ENCODE data around the gene GPS2. TPM values are rescaled to one million over a fixed set of nuclear protein-coding genes. Genes with fewer than 3 reads are reported as not detected.
"Not testable (repeated sequence)": the region's sequence is repeated elsewhere in the genome, so short reads cannot be mapped to it uniquely, and the experiment has no call there.

Gene GPS2
- total RNA-seq, 1 donor from 2014 or later = 51.1 TPM

GRCh38 chr17:7340179-7340578 is 25.0 kb upstream of the GPS2 start:
- no peaks in the 10 kb centered on the region for H3K36me3 ChIP-seq
- no peak for DNase-seq (ENCODE audit: extremely low spot score in 2 of 2)
- no peak overlapping the region for H3K4me3 ChIP-seq
- H3K27ac ChIP-seq = no peak overlapping the region
- no peaks in the 10 kb centered on the region for H3K9me3 ChIP-seq
- H3K4me1 ChIP-seq = no peaks in the 10 kb centered on the region
- H3K27me3 ChIP-seq = no peaks in the 10 kb centered on the region
- intact Hi-C loops (cut with DNase I) = no loop called here
- no peak for TF ChIP-seq POLR2A (IDR thresholded peaks at IDR 0.05)

GRCh38 chr17:7337600-7337999 is 22.4 kb upstream of the GPS2 start:
- H3K27me3 ChIP-seq; DNase-seq (ENCODE audit: extremely low spot score in 2 of 2); H3K4me3 ChIP-seq; H3K9me3 ChIP-seq; H3K27ac ChIP-seq; intact Hi-C loops (cut with DNase I); H3K36me3 ChIP-seq; H3K4me1 ChIP-seq: not testable (repeated sequence)

DNA sequence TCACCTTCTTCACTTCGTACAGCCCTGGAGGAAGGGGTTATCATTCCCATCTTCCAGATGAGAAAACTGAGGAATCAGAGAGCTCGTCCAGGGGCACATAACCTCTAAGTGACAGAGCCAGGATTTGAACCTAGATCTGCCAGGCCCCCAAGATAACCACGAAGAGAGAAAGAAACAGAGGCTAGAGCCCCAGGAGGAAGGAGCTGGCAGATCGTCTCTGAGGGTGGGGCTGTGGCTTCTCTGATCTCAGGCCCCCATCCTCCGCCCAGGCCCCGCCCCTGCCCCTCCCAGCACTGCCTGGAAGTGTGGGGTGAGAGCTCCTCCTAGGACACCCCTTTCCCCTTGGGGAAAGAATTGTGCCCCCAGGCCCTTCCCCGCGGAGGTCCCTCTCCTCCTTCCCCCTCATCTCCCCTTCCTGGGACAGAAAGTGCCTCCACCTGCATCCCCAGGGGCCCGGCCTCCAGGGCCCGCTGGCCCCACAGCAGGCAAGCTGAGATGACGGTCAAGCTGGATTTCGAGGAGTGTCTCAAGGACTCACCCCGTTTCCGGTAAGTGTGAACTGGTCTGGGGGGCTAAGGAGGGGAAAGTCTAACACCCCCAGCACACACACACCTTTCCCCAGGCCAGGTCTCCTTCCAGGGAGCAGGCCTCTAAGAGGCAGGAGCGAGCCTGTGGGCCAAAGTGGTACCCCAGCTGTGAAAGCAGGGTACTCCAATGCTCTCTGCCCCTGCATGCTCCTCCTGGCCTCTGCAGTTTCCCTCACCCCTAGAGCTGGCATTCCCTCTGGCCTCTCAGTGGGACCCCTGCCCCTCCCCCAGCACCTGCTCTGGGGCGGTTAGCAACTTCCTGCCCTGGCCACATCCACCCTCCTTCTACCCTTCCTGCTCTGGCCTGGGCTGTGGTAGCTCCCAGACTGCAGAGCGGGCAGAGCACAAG is 21.3 kb upstream of the GPS2 start, which contains the start of gene ACAP1:
Gene ACAP1, plus strand, starts transcription at position 290 of the 936 bp plus-strand sequence. Its CDS starts 206 bp downstream, at position 496.
- TF ChIP-seq POLR2AphosphoS5 (IDR thresholded peaks at IDR 0.05; ENCODE audit: insufficient read depth in 1 of 2, low read depth in 1 of 2) (no peak), POLR2A (IDR thresholded peaks at IDR 0.05) (no peak)
- no peak for DNase-seq (ENCODE audit: extremely low spot score in 2 of 2)
- intact Hi-C loops (cut with DNase I) = no loop called here
- Histone ChIP-seq H3K27me3 (no peaks in the 10 kb centered on the region), H3K4me3 (peak within 1 kb of the TSS in 1 of 2 donors; percentile 29), H3K9me3 (no peaks in the 10 kb centered on the region), H3K36me3 (no peaks in the 10 kb centered on the region), H3K27ac (no peak within 1 kb of the TSS), H3K4me1 (no peaks in the 10 kb centered on the region)

- H3K27ac ChIP-seq; H3K4me1 ChIP-seq; H3K36me3 ChIP-seq; DNase-seq (ENCODE audit: extremely low spot score in 2 of 2); H3K4me3 ChIP-seq; H3K9me3 ChIP-seq; H3K27me3 ChIP-seq; intact Hi-C loops (cut with DNase I): not testable (repeated sequence)
These were observed 20.6 kb upstream of the GPS2 start for GRCh38 chr17:7335765-7336164.

DNA sequence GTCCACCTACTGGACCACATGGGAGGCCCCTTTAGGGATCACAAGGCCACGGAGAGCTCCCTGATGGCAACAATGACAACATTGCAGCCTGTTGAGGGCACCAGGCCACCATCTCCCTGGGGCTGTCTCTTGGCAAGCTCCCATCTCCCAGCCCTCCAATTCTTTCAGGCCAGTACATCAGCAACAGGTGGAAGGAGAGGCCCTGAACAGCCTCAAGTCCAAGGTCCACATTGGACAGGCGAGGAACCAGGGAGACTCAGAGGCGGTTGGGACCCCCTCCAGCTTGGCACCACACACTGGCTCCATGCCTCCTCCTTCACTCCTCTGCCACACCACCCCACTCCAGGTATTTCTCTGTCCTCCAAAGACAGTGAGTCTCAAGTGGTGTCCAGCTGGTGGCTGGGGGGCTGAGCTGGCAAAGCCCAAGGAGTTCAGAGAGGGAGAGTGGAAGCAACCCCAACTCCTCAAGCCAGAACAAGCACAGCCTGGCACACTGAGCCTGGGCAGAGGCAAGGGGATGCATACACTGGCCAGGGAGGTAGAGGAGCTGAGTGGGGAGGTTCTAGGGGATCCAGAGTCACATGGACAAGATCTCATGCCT is 19.9 kb upstream of the GPS2 start:
- Histone ChIP-seq H3K9me3 (no peaks in the 10 kb centered on the region), H3K4me3 (no peak overlapping the region), H3K27me3 (no peaks in the 10 kb centered on the region), H3K27ac (no peak overlapping the region), H3K36me3 (no peaks in the 10 kb centered on the region), H3K4me1 (peaks cover 8% of the 10 kb centered on the region)
- TF ChIP-seq POLR2AphosphoS5 (IDR thresholded peaks at IDR 0.05; ENCODE audit: insufficient read depth in 1 of 2, low read depth in 1 of 2) (no peak), POLR2A (IDR thresholded peaks at IDR 0.05) (no peak)
- TF ChIP-seq, protein P1, sequence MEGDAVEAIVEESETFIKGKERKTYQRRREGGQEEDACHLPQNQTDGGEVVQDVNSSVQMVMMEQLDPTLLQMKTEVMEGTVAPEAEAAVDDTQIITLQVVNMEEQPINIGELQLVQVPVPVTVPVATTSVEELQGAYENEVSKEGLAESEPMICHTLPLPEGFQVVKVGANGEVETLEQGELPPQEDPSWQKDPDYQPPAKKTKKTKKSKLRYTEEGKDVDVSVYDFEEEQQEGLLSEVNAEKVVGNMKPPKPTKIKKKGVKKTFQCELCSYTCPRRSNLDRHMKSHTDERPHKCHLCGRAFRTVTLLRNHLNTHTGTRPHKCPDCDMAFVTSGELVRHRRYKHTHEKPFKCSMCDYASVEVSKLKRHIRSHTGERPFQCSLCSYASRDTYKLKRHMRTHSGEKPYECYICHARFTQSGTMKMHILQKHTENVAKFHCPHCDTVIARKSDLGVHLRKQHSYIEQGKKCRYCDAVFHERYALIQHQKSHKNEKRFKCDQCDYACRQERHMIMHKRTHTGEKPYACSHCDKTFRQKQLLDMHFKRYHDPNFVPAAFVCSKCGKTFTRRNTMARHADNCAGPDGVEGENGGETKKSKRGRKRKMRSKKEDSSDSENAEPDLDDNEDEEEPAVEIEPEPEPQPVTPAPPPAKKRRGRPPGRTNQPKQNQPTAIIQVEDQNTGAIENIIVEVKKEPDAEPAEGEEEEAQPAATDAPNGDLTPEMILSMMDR (IDR thresholded peaks at IDR 0.05) = no peak
- no peak for DNase-seq (ENCODE audit: extremely low spot score in 2 of 2)
- intact Hi-C loops (cut with DNase I) = no loop called here

DNA sequence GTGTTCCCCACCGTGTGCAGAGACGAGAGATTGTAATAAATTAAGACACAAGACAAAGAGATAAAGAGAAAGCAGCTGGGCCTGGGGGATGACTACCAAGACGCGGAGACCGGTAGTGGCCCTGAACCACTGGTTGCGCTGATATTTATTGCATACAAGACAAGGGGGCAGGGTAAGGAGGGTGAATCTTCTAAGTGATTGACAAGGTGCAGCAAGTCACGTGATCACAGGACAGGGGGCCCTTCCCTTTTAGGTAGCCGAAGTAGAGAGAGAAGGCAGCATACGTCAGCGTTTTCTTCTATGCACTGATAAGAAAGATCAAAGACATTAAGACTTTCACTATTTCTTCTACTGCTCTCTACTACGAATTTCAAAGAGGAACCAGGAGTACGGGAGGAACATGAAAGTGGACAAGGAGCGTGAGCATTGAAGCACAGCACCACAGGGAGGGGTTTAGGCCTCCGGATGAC is 17.5 kb upstream of the GPS2 start:
- not testable (repeated sequence) for H3K27ac ChIP-seq; DNase-seq (ENCODE audit: extremely low spot score in 2 of 2)

DNA sequence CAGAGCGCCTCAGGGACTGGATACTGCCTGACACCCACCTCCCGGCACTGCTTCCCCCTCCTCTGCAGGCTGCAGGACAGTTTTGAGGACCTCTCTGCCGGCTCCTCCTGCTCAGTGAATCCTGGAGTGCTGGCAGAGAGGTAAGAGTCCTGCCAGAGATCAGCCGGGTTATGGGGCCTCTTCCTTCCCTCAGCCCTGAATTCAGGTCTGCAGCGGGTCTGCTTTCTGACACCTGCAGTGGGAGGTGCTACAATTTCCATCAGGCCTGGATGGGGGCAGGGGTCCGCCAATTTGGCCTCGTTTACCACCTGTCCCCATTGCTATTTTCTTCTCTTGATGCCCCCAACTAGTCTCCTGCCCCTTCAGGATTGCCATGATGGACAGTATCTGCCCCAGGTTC is 17.0 kb upstream of the GPS2 start:
- H3K4me3 ChIP-seq = no peak overlapping the region
- no peaks in the 10 kb centered on the region for H3K9me3 ChIP-seq
- intact Hi-C loops (cut with DNase I) = no loop called here
- TF ChIP-seq POLR2AphosphoS5 (IDR thresholded peaks at IDR 0.05; ENCODE audit: insufficient read depth in 1 of 2, low read depth in 1 of 2) (no peak), POLR2A (IDR thresholded peaks at IDR 0.05) (no peak)
- TF ChIP-seq, protein P1 (IDR thresholded peaks at IDR 0.05) = no peak
- no peak overlapping the region for H3K27ac ChIP-seq
- no peak for DNase-seq (ENCODE audit: extremely low spot score in 2 of 2)
- no peaks in the 10 kb centered on the region for H3K36me3 ChIP-seq
- peaks cover 22% of the 10 kb centered on the region for H3K4me1 ChIP-seq
- H3K27me3 ChIP-seq = no peaks in the 10 kb centered on the region

More for the DNA sequence above, 17.5 kb upstream of the GPS2 start:
- intact Hi-C loops (cut with DNase I); H3K36me3 ChIP-seq; H3K27me3 ChIP-seq; H3K9me3 ChIP-seq; H3K4me3 ChIP-seq: not testable (repeated sequence)
- H3K4me1 ChIP-seq = peaks cover 20% of the 10 kb centered on the region

All from vagina (tissue), 2 donors.